HG03354 (cell line): ENCODE data around the gene CNNM1.

Experiments used
- ATAC-seq: cut with Tn5 transposase; IDR thresholded peaks from one replicate; pipeline ENCODE4 v1.9.1; 2021; ENCODE audit warnings: mild to moderate bottlenecking; ENCODE audit not compliant: unreplicated experiment, poor library complexity, severe bottlenecking

CNNM1 gene

GRCh38 chr10:99433378-99434020 lies 104.3 kb downstream of the CNNM1 start:
- no peak for ATAC-seq

DNA sequence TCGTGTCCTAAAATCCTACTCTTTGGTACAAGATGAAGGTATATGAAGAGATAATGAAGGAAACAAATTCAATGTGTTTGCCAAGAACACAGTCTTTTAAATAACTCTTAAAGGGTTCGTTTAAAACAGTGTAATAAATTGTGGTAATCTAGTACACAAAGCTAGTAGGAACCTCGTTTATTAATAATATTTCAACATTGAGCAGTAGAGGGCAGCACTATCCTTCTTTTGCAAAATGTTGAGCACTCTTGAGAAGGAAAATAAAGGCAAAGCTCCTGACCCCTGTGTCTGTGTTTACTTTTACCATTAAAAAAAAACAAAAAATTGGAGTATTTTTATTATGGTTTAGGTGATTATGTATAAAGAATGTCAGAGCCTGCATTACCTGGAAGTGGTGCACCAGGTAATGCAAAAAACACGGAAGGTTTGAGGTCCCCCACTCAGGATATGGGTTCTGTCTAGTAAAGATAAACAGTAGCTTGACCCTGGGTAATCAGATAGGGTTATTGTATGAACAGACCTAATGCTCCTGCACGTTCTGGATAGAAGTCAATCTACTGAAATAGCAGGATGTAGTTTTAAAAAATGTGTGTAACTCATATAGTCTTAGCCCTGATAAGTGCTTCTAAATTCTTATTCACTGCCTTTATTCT lies 107.0 kb downstream of the CNNM1 start:
- peak; percentile 59 for ATAC-seq

- ATAC-seq = no peak
Observed at GRCh38 chr10:99438890-99439289, 109.7 kb downstream of the CNNM1 start.

DNA sequence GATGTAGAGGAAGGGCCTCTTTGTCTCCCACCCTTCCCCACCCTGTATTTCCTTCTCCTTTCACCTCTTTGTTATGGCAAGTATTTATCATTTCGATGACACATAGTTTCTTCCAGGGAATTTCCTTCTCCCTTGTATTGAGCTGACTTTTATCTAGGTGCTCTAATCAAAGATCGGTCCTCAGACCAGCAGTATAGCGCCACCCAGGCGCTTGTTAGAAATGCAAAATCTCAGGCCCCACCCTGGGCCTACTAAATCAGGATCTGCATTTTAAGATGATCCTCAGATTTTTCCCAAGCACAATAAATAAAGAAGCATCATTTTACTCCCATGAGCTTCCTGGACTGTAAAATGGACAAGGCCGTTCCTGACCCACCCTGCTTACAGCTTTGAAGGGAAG lies 113.2 kb downstream of the CNNM1 start:
- no peak for ATAC-seq

DNA sequence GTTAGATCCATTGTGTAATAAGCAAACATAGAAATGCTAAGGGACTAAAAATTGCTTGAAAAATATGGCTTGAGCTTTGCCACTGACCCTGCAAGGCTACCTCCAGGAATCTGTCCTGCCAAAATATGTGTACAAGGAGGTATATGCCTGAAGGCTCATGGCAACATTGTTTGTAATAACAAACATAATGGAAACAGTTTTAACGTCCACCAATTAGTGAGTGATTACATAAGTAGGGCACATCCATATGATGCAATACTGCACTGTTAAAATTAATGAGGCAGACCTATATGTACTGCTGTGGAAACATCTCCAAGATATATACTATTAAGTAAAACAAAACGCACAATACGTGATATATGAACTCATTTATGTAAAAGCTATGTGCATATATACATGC lies 114.3 kb downstream of the CNNM1 start:
- ATAC-seq = no peak
